Mesenchymal stem cell (in vitro differentiated cells and primary cell): ENCODE data around the gene SRSF2.
A peak's percentile ranks its signal among the peaks of the same experiment; 100 is the strongest.

Experiments used
- DNase-seq: peaks from one replicate; pipeline ENCODE4 v3.0.0-alpha.2; 2013
- H2AFZ ChIP-seq: one replicate; pipeline ENCODE4 v1.6.1; 2013; ENCODE audit warnings: low read depth, mild to moderate bottlenecking, control low read depth, inconsistent platforms, low read length, moderate library complexity
- H2AK5ac ChIP-seq: 2 replicates; pipeline ENCODE4 v1.6.1; 2013; ENCODE audit warnings: low read length, moderate library complexity, mild to moderate bottlenecking, inconsistent platforms; ENCODE audit not compliant: severe bottlenecking
- H2BK120ac ChIP-seq: one replicate; pipeline ENCODE4 v1.6.1; 2013; ENCODE audit warnings: low read depth, mild to moderate bottlenecking, inconsistent platforms, low read length, moderate library complexity
- H2BK12ac ChIP-seq, 2 experiments: one replicate each; pipeline ENCODE4 v1.6.1; 2013; ENCODE audit warnings: inconsistent platforms in 2 of 2, low read length in 2 of 2, mild to moderate bottlenecking in 2 of 2, moderate library complexity in 2 of 2, control low read depth in 1 of 2
- H2BK15ac ChIP-seq: one replicate; pipeline ENCODE4 v1.6.1; 2013; ENCODE audit warnings: mild to moderate bottlenecking, low read depth, inconsistent platforms; ENCODE audit not compliant: poor library complexity, severe bottlenecking
- H2BK5ac ChIP-seq: 2 replicates; pipeline ENCODE4 v1.6.1; 2013; ENCODE audit warnings: low read depth, mild to moderate bottlenecking, low read length, control low read depth, inconsistent platforms; ENCODE audit not compliant: poor library complexity, severe bottlenecking
- H3K14ac ChIP-seq, 2 experiments: one replicate each; pipeline ENCODE4 v1.6.1; 2013; ENCODE audit warnings: inconsistent platforms in 2 of 2, low read length in 2 of 2, control low read depth in 1 of 2, mild to moderate bottlenecking in 1 of 2, moderate library complexity in 1 of 2
- H3K18ac ChIP-seq, 2 experiments: one replicate each; pipeline ENCODE4 v1.6.1; 2013; ENCODE audit warnings: inconsistent platforms in 2 of 2, low read length in 2 of 2, control low read depth in 1 of 2, low read depth in 1 of 2, mild to moderate bottlenecking in 1 of 2
- H3K23ac ChIP-seq, 2 experiments: one replicate each; pipeline ENCODE4 v1.6.1; 2013; ENCODE audit warnings: inconsistent platforms in 2 of 2, low read length in 2 of 2, mild to moderate bottlenecking in 2 of 2, moderate library complexity in 2 of 2, control low read depth in 1 of 2
- H3K27ac ChIP-seq: 2 replicates; pipeline ENCODE4 v1.5.1; 2013; ENCODE audit warnings: mild to moderate bottlenecking, moderate library complexity, low read length, control low read depth, inconsistent platforms; ENCODE audit not compliant: poor library complexity, severe bottlenecking
- H3K27me3 ChIP-seq, 2 experiments: 2 replicates each; pipeline versions ENCODE4 v1.6.1 to v1.7.0; 2013; ENCODE audit warnings: low read length in 2 of 2, mild to moderate bottlenecking in 2 of 2, moderate library complexity in 2 of 2, control low read depth in 1 of 2, inconsistent platforms in 1 of 2; ENCODE audit not compliant: control insufficient read depth in 1 of 2, insufficient read depth in 1 of 2
- H3K36me3 ChIP-seq, 2 experiments: 2 replicates each; pipeline versions ENCODE4 v1.6.1 to v1.7.0; 2013; ENCODE audit warnings: low read length in 2 of 2, control low read depth in 1 of 2, inconsistent platforms in 1 of 2, low read depth in 1 of 2, mild to moderate bottlenecking in 1 of 2; ENCODE audit not compliant: insufficient read depth in 2 of 2, control insufficient read depth in 1 of 2
- H3K4ac ChIP-seq, 2 experiments: one replicate each; pipeline ENCODE4 v1.6.1; 2013; ENCODE audit warnings: inconsistent platforms in 2 of 2, low read length in 2 of 2, mild to moderate bottlenecking in 2 of 2, moderate library complexity in 2 of 2, control low read depth in 1 of 2, low read depth in 1 of 2
- H3K4me1 ChIP-seq: 2 replicates; pipeline ENCODE4 v1.6.1; 2013; ENCODE audit warnings: low read depth, low read length, control low read depth; ENCODE audit not compliant: control insufficient read depth, insufficient read depth
- H3K4me2 ChIP-seq: 2 replicates; pipeline ENCODE4 v1.6.1; 2013; ENCODE audit warnings: low read length, mild to moderate bottlenecking, inconsistent platforms; ENCODE audit not compliant: poor library complexity, severe bottlenecking
- H3K4me3 ChIP-seq, 2 experiments: 2 replicates each; pipeline versions ENCODE4 v1.5.1 to v1.7.0; 2013; ENCODE audit warnings: low read length in 2 of 2, mild to moderate bottlenecking in 2 of 2, control low read depth in 1 of 2, low read depth in 1 of 2; ENCODE audit not compliant: insufficient read depth in 1 of 2
- H3K79me1 ChIP-seq: replicated peaks from 2 replicates; pipeline ENCODE4 v1.6.1; 2013; ENCODE audit warnings: mild to moderate bottlenecking, control low read depth, low read length, inconsistent platforms; ENCODE audit not compliant: poor library complexity, severe bottlenecking
- H3K9ac ChIP-seq: 2 replicates; pipeline ENCODE4 v1.7.0; 2013; ENCODE audit warnings: mild to moderate bottlenecking, low read length, moderate library complexity
- H3K9me3 ChIP-seq: 2 replicates; pipeline ENCODE4 v1.7.0; 2013; ENCODE audit warnings: mild to moderate bottlenecking, low read length; ENCODE audit not compliant: control insufficient read depth
- H4K8ac ChIP-seq: one replicate; pipeline ENCODE4 v1.6.1; 2013; ENCODE audit warnings: inconsistent platforms, mild to moderate bottlenecking, low read length, moderate library complexity
- H4K91ac ChIP-seq: one replicate; pipeline ENCODE4 v1.6.1; 2013; ENCODE audit warnings: mild to moderate bottlenecking, low read length, inconsistent platforms
- WGBS: methylation state at CpG from one replicate; pipeline ENCODE4 v1.1.7; 2013; ENCODE audit warnings: mixed read lengths; 5-methylcytosine and 5-hydroxymethylcytosine counted together

The SRSF2 gene

GRCh38 chr17:76718516-76718915 lies 18.6 kb downstream of the SRSF2 start:
- Histone ChIP-seq H3K79me1 (peaks cover 38% of the 10 kb centered on the region), H3K4me3 (no peak overlapping the region), H2AFZ (no peak overlapping the region), H3K4ac (no peak overlapping the region), H4K91ac (peak overlapping the region; percentile 28), H4K8ac (no peak overlapping the region), H2BK120ac (no peak overlapping the region), H3K9me3 (no peaks in the 10 kb centered on the region), H2BK5ac (no peak overlapping the region), H3K18ac (no peak overlapping the region), H3K23ac (no peak overlapping the region), H2AK5ac (peak overlapping the region; percentile 2), H3K4me2 (no peak overlapping the region), H3K14ac (no peak overlapping the region), H3K4me1 (peaks cover 12% of the 10 kb centered on the region), H3K9ac (no peak overlapping the region), H2BK12ac (no peak overlapping the region), H3K27ac (no peak overlapping the region), H2BK15ac (peak overlapping the region; percentile 20), H3K27me3 (no peaks in the 10 kb centered on the region), H3K36me3 (peaks cover 67 to 82% of the 10 kb centered on the region in 2 experiments)
- no peak for DNase-seq
- WGBS: 96% methylated on average over 16 of the region's 16 CpGs

GRCh38 chr17:76716839-76717215 lies 20.3 kb downstream of the SRSF2 start:
- H3K27me3 ChIP-seq: no peaks in the 10 kb centered on the region
- no peak overlapping the region for H3K4me2 ChIP-seq
- peak overlapping the region; percentile 90 for H3K9ac ChIP-seq
- no peak overlapping the region for H2AFZ ChIP-seq
- WGBS: 17% methylated on average over 4 of the region's 6 CpGs
- H3K23ac ChIP-seq: no peak overlapping the region
- H3K36me3 ChIP-seq: peaks cover 59 to 77% of the 10 kb centered on the region in 2 experiments
- no peak overlapping the region for H2BK15ac ChIP-seq
- peak; percentile 94 for DNase-seq
- peaks cover 12% of the 10 kb centered on the region for H3K4me1 ChIP-seq
- H3K14ac ChIP-seq: no peak overlapping the region
- peak overlapping the region; percentile 96 for H3K27ac ChIP-seq
- peak overlapping the region; percentile 76 for H2AK5ac ChIP-seq
- no peaks in the 10 kb centered on the region for H3K9me3 ChIP-seq
- no peak overlapping the region for H3K4ac ChIP-seq
- H4K91ac ChIP-seq: no peak overlapping the region
- H2BK12ac ChIP-seq: no peak overlapping the region
- peak overlapping the region; percentile 19 for H2BK5ac ChIP-seq
- peak overlapping the region; percentile 68 to 85 for H3K18ac ChIP-seq
- H3K79me1 ChIP-seq: peaks cover 40% of the 10 kb centered on the region
- H3K4me3 ChIP-seq: peak overlapping the region in 1 of 2 experiments; percentile 59
- no peak overlapping the region for H4K8ac ChIP-seq
- no peak overlapping the region for H2BK120ac ChIP-seq

GRCh38 chr17:76716146-76716838 lies 20.8 kb downstream of the SRSF2 start:
- Histone ChIP-seq H4K91ac (no peak overlapping the region), H2BK15ac (no peak overlapping the region), H2AFZ (no peak overlapping the region), H3K18ac (peak overlapping the region; percentile 68 to 85), H3K4me2 (no peak overlapping the region), H3K14ac (no peak overlapping the region), H3K9me3 (no peaks in the 10 kb centered on the region), H3K79me1 (peaks cover 36% of the 10 kb centered on the region), H3K36me3 (peaks cover 53 to 72% of the 10 kb centered on the region in 2 experiments), H3K4ac (no peak overlapping the region), H2BK12ac (peak overlapping the region in 1 of 2 experiments; percentile 37), H3K27ac (peak overlapping the region; percentile 96), H3K9ac (peak overlapping the region; percentile 90), H4K8ac (no peak overlapping the region), H2BK5ac (peak overlapping the region; percentile 19), H3K23ac (no peak overlapping the region), H3K27me3 (no peaks in the 10 kb centered on the region), H2AK5ac (peak overlapping the region; percentile 76), H3K4me1 (peaks cover 13% of the 10 kb centered on the region), H3K4me3 (peak overlapping the region in 1 of 2 experiments; percentile 59), H2BK120ac (no peak overlapping the region)
- peak; percentile 100 for DNase-seq
- 61% methylated on average over 11 of the region's 13 CpGs for WGBS

- H3K4me3 ChIP-seq: no peak overlapping the region
- H3K4me1 ChIP-seq: peaks cover 15% of the 10 kb centered on the region
- peak overlapping the region; percentile 37 for H2AK5ac ChIP-seq
- H3K14ac ChIP-seq: no peak overlapping the region
- no peak overlapping the region for H4K91ac ChIP-seq
- WGBS: 92% methylated on average over 2 of the region's 2 CpGs
- H3K4ac ChIP-seq: peak overlapping the region in 1 of 2 experiments; percentile 85
- no peak for DNase-seq
- H3K9me3 ChIP-seq: no peaks in the 10 kb centered on the region
- no peak overlapping the region for H2AFZ ChIP-seq
- H3K36me3 ChIP-seq: peaks cover 47 to 64% of the 10 kb centered on the region in 2 experiments
- H2BK15ac ChIP-seq: no peak overlapping the region
- no peak overlapping the region for H3K23ac ChIP-seq
- H2BK120ac ChIP-seq: no peak overlapping the region
- H3K27me3 ChIP-seq: no peaks in the 10 kb centered on the region
- no peak overlapping the region for H3K18ac ChIP-seq
- H2BK12ac ChIP-seq: peak overlapping the region; percentile 33 to 45
- peaks cover 32% of the 10 kb centered on the region for H3K79me1 ChIP-seq
- H2BK5ac ChIP-seq: no peak overlapping the region
- H3K27ac ChIP-seq: peak overlapping the region; percentile 96
- H3K4me2 ChIP-seq: no peak overlapping the region
- peak overlapping the region; percentile 67 for H3K9ac ChIP-seq
- H4K8ac ChIP-seq: no peak overlapping the region
Observed at GRCh38 chr17:76715496-76715830, 21.7 kb downstream of the SRSF2 start.
